ENCODE data around the gene ATAT1. TPM values are rescaled to one million over a fixed set of nuclear protein-coding genes. Genes with fewer than 3 reads are reported as not detected.

Gene ATAT1
- total and polyA plus RNA-seq, 2 of the 13 experiments (the other 11 are each of a cell fraction or from before 2014, with no cell fraction given) = 9.2 to 23.6 TPM

- TF ChIP-seq FOSL2 (CRISPR knock-in tag; IDR thresholded peaks at IDR 0.05) (peak; percentile 54), SRSF9 (IDR thresholded peaks at IDR 0.05; ENCODE audit: borderline replicate concordance, insufficient read depth, low read depth, low read length, poor library complexity, severe bottlenecking) (no peak), RFXAP (CRISPR knock-in tag; IDR thresholded peaks at IDR 0.05; ENCODE audit: borderline replicate concordance) (peak; percentile 94), ZSCAN5A (CRISPR knock-in tag; IDR thresholded peaks at IDR 0.05; ENCODE audit: borderline replicate concordance) (no peak; the same call in 1 of the 2 replicates), ZNF747 (CRISPR knock-in tag; IDR thresholded peaks at IDR 0.05; ENCODE audit: borderline replicate concordance) (peak; percentile 92; the same call in 1 of the 2 replicates), KDM4B (CRISPR knock-in tag; IDR thresholded peaks at IDR 0.05) (0 out of 2 replicates have a peak, but pooled peaks have one; percentile 51), PRDM15 (CRISPR knock-in tag; IDR thresholded peaks at IDR 0.05) (0 out of 2 replicates have a peak, but pooled peaks have one; percentile 58), ZNF34 (CRISPR knock-in tag; IDR thresholded peaks at IDR 0.05; ENCODE audit: borderline replicate concordance) (0 out of 2 replicates have a peak, but pooled peaks have one; percentile 74), ZFP91 (CRISPR knock-in tag; IDR thresholded peaks at IDR 0.05; ENCODE audit: borderline replicate concordance) (peak; percentile 97), ZBED4 (CRISPR knock-in tag; IDR thresholded peaks at IDR 0.05; ENCODE audit: borderline replicate concordance) (peak; percentile 83; the same call in 1 of the 2 replicates), ESRRA (CRISPR knock-in tag; IDR thresholded peaks at IDR 0.05; ENCODE audit: low read depth) (peak; percentile 100), ARNTL (CRISPR knock-in tag; IDR thresholded peaks at IDR 0.05) (peak; percentile 81), NFYC (CRISPR knock-in tag; IDR thresholded peaks at IDR 0.05) (no peak), REXO4 (CRISPR knock-in tag; IDR thresholded peaks at IDR 0.05; ENCODE audit: borderline replicate concordance) (no peak), HOXA9 (CRISPR knock-in tag; IDR thresholded peaks at IDR 0.05; ENCODE audit: borderline replicate concordance) (peak; percentile 40; the same call in 1 of the 2 replicates)
These were observed 20.8 kb downstream of the ATAT1 start (continued) for GRCh38 chr6:30647242-30648116.
